Central memory CD4-positive, alpha-beta T cell (primary cell): Measurements from ENCODE around the gene SIAE.
"Not testable (repeated sequence)": the region's sequence is repeated elsewhere in the genome, so short reads cannot be mapped to it uniquely, and the experiment has no call there.

Source experiments
- DNase-seq: peaks from one replicate; pipeline ENCODE4 v3.0.0; 2022

Gene SIAE

DNA sequence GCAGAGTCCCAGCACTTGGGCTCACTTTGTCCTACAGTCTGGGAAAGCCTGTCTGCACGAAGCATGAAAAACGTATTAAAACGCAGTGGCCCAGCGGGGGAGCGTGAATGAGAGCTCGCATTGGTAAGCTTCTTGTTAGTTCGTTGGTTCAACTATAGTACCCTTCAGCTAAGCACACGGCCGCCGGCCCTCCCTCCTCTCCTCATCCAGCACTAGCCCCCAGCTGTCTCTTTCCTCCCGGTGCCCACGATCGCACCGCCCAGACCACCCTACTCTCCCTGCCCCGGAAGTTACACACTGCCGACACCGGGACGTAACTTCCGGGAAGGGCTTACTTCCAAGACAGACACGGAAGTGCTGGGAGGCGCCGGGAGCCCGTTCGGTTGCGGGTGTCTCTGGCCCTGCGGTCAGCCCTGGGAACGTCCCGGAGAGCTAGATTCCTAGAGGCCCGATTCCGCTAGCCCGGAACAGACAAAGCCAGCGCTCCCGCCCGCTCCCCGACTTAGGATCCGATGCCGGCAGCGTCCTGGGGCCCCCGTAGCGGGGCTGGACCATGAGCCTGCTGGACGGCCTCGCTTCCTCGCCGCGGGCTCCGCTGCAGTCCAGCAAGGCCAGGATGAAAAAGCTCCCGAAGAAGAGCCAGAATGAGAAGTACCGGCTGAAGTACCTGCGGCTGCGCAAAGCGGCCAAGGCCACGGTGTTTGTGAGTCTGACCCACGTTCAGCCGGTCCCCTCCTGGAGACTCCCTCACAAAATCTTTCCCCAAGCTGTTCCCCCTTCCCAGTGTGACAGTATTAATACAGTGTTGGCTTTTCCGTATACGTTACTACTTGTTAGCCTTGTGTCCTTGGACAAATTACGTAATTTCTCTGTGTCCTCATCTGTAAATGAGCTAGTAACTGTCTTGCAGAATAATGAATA, 50.7 kb downstream of the SIAE start, which contains the start of gene TBRG1:
Gene TBRG1, plus strand, starts transcription at position 334 of the 921 bp plus-strand sequence. Its CDS starts 220 bp downstream, at position 554.
- DNase-seq: peak; percentile 81

- DNase-seq: no peak
These were observed 54.7 kb downstream of the SIAE start for GRCh38 chr11:124618863-124619262.

GRCh38 chr11:124612567-124613246, 60.8 kb downstream of the SIAE start:
- no peak for DNase-seq

- no peak for DNase-seq
These were observed 61.5 kb downstream of the SIAE start for GRCh38 chr11:124612045-124612444.

DNA sequence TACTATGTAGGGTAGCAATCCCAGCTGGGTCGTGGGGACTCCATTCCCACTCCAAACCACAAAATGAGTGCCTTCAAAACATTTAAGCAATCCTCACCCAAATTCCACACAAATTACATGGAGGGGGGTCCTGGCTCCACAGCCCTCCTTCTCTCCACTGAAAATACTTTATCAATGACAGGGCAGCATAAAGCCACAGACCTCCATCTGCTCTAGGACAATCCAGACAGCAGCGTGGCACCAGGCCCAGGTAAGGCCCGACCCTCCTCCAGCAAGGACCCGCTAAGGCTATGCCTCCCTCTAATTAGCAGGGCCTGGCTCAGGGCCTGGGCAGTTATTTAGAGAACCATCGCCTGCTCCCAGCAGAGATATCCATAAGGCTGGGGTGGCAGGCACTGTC, 62.5 kb downstream of the SIAE start, which contains the start of gene PANX3:
Gene PANX3, plus strand, starts transcription at position 365 of the 400 bp plus-strand sequence. CDS start 129 bp downstream, outside the sequence.
- no peak for DNase-seq

DNA sequence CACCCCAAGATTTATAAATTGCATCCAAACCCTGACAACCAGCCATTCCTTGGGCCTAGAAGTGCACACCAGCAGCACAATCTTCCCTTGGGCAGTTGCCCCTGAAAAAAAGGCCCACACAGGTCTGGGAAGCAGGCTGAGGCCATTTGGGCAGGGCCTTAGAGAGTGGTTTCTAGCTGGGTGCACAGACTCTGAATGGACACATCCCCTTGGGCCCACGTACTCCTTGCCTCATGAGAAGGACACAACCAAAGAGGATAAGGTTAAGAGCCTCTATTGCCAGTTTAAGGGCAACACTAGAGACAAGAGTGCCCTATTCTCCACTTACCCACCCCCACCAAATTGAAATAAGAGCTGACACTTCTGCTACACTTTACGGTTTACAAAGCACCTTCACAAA, 63.2 kb downstream of the SIAE start:
- no peak for DNase-seq

GRCh38 chr11:124608147-124608546, 65.4 kb downstream of the SIAE start:
- no peak for DNase-seq

GRCh38 chr11:124605719-124606118, 67.8 kb downstream of the SIAE start:
- no peak for DNase-seq

DNA sequence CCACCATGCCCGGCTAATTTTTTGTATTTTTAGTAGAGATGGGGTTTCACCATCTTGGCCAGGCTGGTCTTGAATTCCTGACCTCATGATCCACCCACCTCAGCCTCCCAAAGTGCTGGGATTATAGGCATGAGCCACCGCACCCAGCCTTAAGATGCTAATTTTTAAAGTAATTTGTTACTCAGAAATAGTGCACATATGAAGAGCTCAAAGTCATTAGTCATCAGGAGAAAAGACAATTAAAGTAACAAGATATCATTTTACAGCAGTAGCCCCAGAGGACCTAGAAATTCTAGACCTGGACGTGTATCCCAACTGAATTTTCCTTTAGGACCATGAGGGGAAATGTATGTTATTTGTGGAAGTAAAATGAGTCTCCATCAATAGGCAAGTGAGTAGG, 70.8 kb downstream of the SIAE start:
- not testable (repeated sequence) for DNase-seq

DNA sequence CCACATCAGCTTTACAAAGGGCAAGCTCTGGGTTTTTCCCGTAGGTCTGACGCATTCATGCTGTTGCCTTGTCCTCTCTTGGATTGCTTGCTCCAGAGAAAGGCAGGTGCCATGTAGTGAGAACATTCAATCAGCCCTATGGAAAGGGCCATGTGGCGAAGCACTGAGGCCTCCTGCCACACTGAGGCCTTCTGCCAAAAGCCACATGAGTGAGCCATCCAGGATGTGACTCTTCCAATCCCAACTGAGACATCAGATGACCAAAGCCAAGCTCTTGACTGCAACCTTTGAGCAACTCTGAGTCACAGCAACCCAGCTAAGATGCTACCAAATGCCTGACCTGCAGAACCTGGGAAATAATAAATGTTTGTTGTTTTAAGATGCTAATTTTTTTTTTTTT, 71.3 kb downstream of the SIAE start:
- no peak for DNase-seq

GRCh38 chr11:124600621-124601320, 72.8 kb downstream of the SIAE start:
- no peak for DNase-seq

GRCh38 chr11:124597626-124598025, 75.9 kb downstream of the SIAE start:
- DNase-seq: no peak

DNA sequence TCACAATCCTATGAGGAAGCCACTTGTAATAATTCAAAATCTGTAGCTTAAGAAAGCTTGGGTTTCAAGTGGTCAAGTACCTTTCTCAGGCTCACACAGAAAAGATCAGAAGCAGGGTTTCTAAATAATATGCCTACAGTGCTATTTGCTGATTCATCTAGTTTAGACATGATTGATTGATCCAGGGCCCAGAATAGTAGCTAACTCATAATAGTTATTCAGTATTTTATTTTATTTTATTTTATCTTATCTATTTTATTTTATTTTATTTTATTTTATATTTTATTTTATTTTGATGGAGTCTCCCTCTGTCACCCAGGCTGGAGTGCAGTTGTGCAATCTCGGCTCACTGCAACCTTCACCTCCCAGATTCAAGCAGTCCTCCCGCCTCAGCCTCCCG, 78.2 kb downstream of the SIAE start:
- no peak for DNase-seq

DNA sequence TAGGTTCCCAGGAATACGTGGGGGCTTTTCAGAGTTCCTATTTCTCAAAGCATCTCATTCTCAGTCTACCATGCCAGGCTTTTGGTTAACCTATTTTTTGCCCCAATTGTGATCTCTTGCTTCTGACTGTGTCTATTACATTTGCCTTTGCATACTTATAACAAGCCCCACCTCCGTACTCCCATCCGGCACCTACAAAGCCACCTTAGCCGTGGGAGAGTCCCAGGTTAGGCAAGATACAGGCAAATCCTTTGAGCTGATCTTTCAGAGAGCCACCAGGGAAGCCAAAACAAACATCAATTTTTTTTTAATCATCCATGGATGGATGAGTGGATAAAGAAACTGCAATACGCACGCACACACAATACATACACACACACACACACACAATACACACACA, 80.9 kb downstream of the SIAE start:
- no peak for DNase-seq

DNA sequence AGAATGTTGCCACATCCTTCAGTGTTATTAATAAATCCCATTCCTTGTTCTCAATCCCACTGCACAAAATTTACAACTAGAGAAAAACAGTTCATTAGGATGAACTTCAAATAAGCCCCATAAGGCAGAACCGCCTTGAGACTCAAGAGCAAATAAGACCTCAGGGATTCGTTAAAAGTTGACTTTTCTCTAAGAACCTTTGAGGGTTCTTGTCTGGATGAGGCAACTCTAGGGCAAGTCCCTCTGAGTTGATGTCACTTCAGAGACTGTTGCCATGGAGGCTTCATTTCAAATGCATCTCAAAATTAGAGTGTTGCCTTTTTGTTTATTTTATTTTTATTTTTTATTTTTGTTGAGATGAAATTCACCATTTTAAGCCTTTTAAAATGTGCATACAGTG, 82.1 kb downstream of the SIAE start:
- DNase-seq: no peak

GRCh38 chr11:124586238-124586860, 87.2 kb downstream of the SIAE start:
- DNase-seq: peak; percentile 12

DNA sequence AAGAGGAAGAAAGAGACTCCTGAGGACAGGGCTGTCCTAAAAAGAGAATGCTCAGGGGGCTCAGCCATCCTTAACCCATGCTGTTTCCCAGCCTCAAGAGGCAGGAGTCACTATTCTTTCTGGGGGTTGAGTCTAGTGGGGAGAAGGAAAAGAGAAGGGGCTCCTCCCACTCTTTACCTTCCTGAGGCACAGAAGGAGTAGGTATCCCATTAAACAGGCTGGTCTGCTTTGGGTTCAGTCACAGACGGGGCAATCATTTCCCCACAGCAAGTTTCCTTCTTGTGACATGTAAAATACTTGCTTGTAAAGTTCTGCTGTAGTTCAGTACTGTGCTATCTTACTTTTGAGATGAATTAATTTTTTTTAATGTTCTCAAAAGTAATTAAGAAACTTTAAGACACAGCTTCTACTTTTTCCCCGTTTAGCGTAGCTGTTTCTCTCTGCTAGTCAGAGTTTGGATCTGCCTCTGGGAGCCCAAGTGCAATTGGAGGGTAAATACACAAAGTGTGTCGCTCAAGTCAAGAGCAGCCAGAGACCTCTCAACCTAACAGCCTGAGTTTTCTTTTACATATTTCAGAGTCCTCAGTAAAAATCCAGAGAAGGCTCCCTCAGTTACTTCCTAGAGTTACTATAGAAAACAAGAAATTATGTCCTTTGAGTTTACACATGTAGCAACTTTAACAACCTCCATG, 88.7 kb downstream of the SIAE start:
- DNase-seq: no peak

DNA sequence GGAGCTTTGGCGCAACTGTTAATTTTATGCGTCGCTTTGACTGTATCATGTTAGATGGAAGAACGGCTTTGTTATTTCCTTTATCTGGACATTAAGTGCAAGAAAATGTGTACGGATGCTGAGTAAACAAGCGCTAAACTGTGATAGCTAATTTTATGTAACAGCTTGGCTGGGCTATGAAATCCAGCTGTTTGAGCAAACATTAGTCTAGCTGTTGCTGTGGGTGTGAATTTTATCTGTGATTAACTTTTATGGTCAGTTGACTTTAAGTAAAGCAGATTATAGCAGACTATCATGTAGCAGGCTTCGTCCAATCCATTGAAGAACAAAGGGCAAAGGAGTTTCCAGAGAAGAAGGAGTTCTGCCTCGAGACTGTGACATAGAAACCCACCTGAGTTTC, 89.8 kb downstream of the SIAE start:
- DNase-seq: no peak
